BE2C (cell line): ENCODE data around the gene RAD9A.

ENCODE experiments used
- DNase-seq: peaks from one replicate; pipeline ENCODE4 v3.0.0-alpha.2; 2020
- H3K27me3 ChIP-seq: fragments of 250-450 bp; sonication (Bioruptor Pico); 2 replicates; pipeline ENCODE4 v1.5.1; 2020; ENCODE audit warnings: mild to moderate bottlenecking
- H3K36me3 ChIP-seq: fragments of 250-450 bp; sonication (Bioruptor Pico); 2 replicates; pipeline ENCODE4 v1.5.1; 2020; ENCODE audit warnings: mild to moderate bottlenecking
- H3K4me1 ChIP-seq: fragments of 250-450 bp; sonication (Bioruptor Pico); 2 replicates; pipeline ENCODE4 v1.5.1; 2020
- H3K4me3 ChIP-seq: 2 replicates; pipeline ENCODE4 v1.5.1; 2011; ENCODE audit warnings: low read depth, low read length
- H3K9me3 ChIP-seq: fragments of 250-450 bp; sonication (Bioruptor Pico); 2 replicates; pipeline ENCODE4 v1.5.1; 2020
- CTCF ChIP-seq: IDR thresholded peaks from 2 replicates; pipeline ENCODE4 v1.5.1; 2012; ENCODE audit warnings: mild to moderate bottlenecking, low read depth, low read length

The RAD9A gene

GRCh38 chr11:67416416-67417335, 24.9 kb downstream of the RAD9A start:
- no peak for DNase-seq
- Histone ChIP-seq H3K4me3 (no peak overlapping the region), H3K27me3 (0 out of 2 replicates have a peak, but pooled peaks cover 2% of the 10 kb centered on the region), H3K9me3 (no peaks in the 10 kb centered on the region), H3K4me1 (peaks cover 5% of the 10 kb centered on the region), H3K36me3 (no peaks in the 10 kb centered on the region)
- no peak for TF ChIP-seq CTCF

GRCh38 chr11:67417425-67417824, 25.6 kb downstream of the RAD9A start:
- Histone ChIP-seq H3K27me3 (0 out of 2 replicates have a peak, but pooled peaks cover 2% of the 10 kb centered on the region), H3K9me3 (no peaks in the 10 kb centered on the region), H3K4me1 (peaks cover 5% of the 10 kb centered on the region), H3K36me3 (no peaks in the 10 kb centered on the region), H3K4me3 (no peak overlapping the region)
- DNase-seq = no peak
- no peak for TF ChIP-seq CTCF

- H3K9me3 ChIP-seq = no peaks in the 10 kb centered on the region
- 0 out of 2 replicates have a peak, but pooled peaks cover 2% of the 10 kb centered on the region for H3K27me3 ChIP-seq
- peaks cover 5% of the 10 kb centered on the region for H3K4me1 ChIP-seq
- no peak for DNase-seq
- H3K36me3 ChIP-seq = no peaks in the 10 kb centered on the region
- H3K4me3 ChIP-seq = no peak overlapping the region
- no peak for TF ChIP-seq CTCF
Measured at GRCh38 chr11:67418476-67419281, 26.9 kb downstream of the RAD9A start.

DNA sequence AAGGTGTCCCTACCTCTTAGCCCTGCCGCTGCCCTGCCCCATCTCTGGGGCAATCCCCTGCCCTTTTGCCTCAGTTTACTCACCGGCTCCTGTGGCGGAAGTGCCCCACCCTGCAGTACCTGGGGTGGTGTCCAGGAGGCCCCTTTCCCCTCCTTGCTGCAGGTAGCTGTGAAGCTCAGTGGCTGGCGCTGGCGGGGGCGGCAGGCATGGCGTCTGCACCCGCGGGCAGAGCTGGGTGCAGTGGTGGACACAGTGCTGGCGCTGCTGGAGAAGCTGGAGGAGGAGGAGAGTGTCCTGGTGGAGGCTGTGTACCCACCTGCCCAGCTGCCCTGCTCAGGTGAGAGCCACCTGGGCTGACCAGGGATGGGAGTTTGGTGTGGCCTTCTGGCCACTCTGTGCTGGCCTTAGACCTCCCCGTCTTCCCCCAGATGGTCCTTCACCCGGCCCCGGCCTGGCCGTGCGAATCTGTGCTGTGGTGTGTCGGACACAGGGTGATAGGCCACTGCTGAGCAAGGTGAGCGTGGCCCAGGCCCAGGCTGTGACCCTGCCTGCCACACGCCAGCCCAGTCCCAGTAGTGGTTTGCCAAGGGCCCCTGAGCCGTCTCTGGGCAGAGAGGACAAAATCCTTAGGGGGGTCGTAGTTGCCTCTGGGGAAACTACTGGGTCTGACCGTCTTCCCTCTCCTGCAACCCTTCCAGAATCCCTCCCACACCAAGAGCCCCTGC, 27.7 kb downstream of the RAD9A start:
- no peak for DNase-seq
- Histone ChIP-seq H3K9me3 (no peaks in the 10 kb centered on the region), H3K4me1 (peaks cover 5% of the 10 kb centered on the region), H3K36me3 (no peaks in the 10 kb centered on the region), H3K4me3 (no peak overlapping the region), H3K27me3 (0 out of 2 replicates have a peak, but pooled peaks cover 2% of the 10 kb centered on the region)
- TF ChIP-seq CTCF = no peak

GRCh38 chr11:67420147-67420645, 28.4 kb downstream of the RAD9A start:
- no peak for TF ChIP-seq CTCF
- Histone ChIP-seq H3K36me3 (no peaks in the 10 kb centered on the region), H3K27me3 (0 out of 2 replicates have a peak, but pooled peaks cover 2% of the 10 kb centered on the region), H3K9me3 (no peaks in the 10 kb centered on the region), H3K4me3 (peak overlapping the region; percentile 38), H3K4me1 (peaks cover 5% of the 10 kb centered on the region)
- no peak for DNase-seq
